HCT116 (cell line): ENCODE data around the gene LTB.

Experiments
- CTCF ChIP-seq, 3 experiments: fragments of 200-600 bp in 1 of 3; sonication (generic) in 1 of 3; IDR thresholded peaks in 2 of 3; conservative IDR thresholded peaks in 1 of 3; 2 replicates each; pipeline ENCODE4 v1.5.1; 2012 to 2017; ENCODE audit warnings: low read depth in 2 of 3, low read length in 2 of 3, antibody characterized with exemption in 1 of 3, borderline replicate concordance in 1 of 3, control low read depth in 1 of 3, mild to moderate bottlenecking in 1 of 3, mixed read lengths in 1 of 3, mixed run types in 1 of 3, moderate library complexity in 1 of 3; ENCODE audit not compliant: insufficient read depth in 1 of 3
- FOSL1 ChIP-seq: IDR thresholded peaks from 2 replicates; pipeline ENCODE4 v1.6.1; 2012; ENCODE audit warnings: low read depth
- POLR2A ChIP-seq: IDR thresholded peaks from 2 replicates; pipeline ENCODE4 v1.7.0; 2011; ENCODE audit warnings: borderline replicate concordance; ENCODE audit not compliant: insufficient read depth, insufficient read length; ENCODE audit errors: extremely low read depth
- POLR2AphosphoS5 ChIP-seq: IDR thresholded peaks from 2 replicates; pipeline ENCODE4 v1.6.1; 2011; ENCODE audit warnings: mild to moderate bottlenecking, low read depth, low read length, moderate library complexity
- SP1 ChIP-seq: IDR thresholded peaks from 2 replicates; pipeline ENCODE4 v1.6.1; 2012; ENCODE audit warnings: low read depth
- ZBTB33 ChIP-seq: IDR thresholded peaks from 2 replicates; pipeline ENCODE4 v1.6.1; 2011; ENCODE audit warnings: mild to moderate bottlenecking, low read length, moderate library complexity; ENCODE audit not compliant: insufficient replicate concordance; ENCODE audit errors: extremely low read depth
- ZFX ChIP-seq: fragments of 450-650 bp; IDR thresholded peaks from 2 replicates; pipeline ENCODE4 v1.6.1; 2017
- ZNF274 ChIP-seq: fragments of 200-500 bp; sonication (Bioruptor generic); IDR thresholded peaks from 2 replicates; pipeline ENCODE4 v1.6.1; 2014; ENCODE audit warnings: mild to moderate bottlenecking, low read depth, low read length, inconsistent platforms

- TF ChIP-seq CTCF (IDR thresholded peaks at IDR 0.05 in 2 of 3, conservative IDR thresholded peaks at IDR 0.05 in 1 of 3; ENCODE audit: borderline replicate concordance in 1 of 3, insufficient read depth in 1 of 3, low read depth in 2 of 3, low read length in 2 of 3) (peak; percentile 49 to 58 (median 57); a peak in 4 of 6 replicates), POLR2A (no peak), ZBTB33 (no peak), SP1 (no peak), FOSL1 (no peak), ZNF274 (no peak), POLR2AphosphoS5 (no peak), ZFX (no peak)
Observed at GRCh38 chr6:31597006-31597405, 14.8 kb upstream of the LTB start.
